Activated CD4-positive, CD25-positive, alpha-beta regulatory T cell treated with anti-CD3 and anti-CD28 coated beads, Interleukin-2, amount 50 U/mL, for 16 hours (primary cell): ENCODE data around the gene PHLDA3.

Experiments
- DNase-seq: peaks from one replicate; pipeline ENCODE4 v3.0.0-alpha.2; 2020; ENCODE audit warnings: low read depth, low spot score

PHLDA3 gene

GRCh38 chr1:201468844-201469644 lies at the start of gene PHLDA3:
PHLDA3 (minus strand) TSS chr1:201469188; CDS start chr1:201468786, 402 bp downstream.
- DNase-seq, result no peak

DNA sequence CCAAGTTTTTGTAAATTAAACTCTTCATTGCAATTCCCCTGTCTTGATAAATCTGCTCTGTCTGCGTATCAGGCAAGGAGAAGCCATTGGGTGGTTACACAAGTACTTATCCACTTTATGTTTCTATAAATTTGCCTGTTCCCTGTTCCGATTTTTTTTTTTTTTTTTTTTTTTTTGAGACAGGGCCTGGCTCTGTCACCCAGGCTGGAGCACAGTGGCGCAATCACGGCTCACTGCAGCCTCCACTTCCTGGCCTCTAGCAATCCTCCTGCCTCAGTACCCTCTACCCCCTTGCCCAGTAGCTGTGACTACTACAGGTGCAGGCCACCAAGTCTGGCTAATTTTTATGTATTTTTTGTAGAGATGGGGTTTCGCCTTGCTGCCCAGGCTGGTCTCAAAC lies 49.1 kb upstream of the PHLDA3 start:
- no peak for DNase-seq

DNA sequence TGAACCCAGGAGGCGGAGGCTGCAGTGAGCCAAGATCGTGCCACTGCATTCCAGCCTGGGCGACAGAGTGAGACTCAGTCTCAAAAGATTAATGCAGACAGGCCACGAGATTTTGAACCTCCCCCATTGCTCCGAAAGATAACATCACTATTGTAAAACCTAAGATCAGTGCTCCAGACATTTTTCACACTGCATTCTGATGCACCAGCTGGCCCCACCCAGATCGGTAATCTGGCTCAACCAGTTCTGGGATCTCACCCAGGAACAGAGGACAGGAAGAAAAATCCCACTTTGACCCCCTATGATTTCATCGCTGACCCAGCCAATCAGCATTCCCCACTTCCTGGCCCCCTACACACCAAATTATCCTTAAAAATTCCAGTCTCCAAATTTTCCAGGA lies 48.6 kb upstream of the PHLDA3 start:
- DNase-seq, result no peak

GRCh38 chr1:201516511-201517127 lies 47.6 kb upstream of the PHLDA3 start:
- DNase-seq, result no peak

- no peak for DNase-seq
Observed at GRCh38 chr1:201515895-201516294, 46.9 kb upstream of the PHLDA3 start.

DNA sequence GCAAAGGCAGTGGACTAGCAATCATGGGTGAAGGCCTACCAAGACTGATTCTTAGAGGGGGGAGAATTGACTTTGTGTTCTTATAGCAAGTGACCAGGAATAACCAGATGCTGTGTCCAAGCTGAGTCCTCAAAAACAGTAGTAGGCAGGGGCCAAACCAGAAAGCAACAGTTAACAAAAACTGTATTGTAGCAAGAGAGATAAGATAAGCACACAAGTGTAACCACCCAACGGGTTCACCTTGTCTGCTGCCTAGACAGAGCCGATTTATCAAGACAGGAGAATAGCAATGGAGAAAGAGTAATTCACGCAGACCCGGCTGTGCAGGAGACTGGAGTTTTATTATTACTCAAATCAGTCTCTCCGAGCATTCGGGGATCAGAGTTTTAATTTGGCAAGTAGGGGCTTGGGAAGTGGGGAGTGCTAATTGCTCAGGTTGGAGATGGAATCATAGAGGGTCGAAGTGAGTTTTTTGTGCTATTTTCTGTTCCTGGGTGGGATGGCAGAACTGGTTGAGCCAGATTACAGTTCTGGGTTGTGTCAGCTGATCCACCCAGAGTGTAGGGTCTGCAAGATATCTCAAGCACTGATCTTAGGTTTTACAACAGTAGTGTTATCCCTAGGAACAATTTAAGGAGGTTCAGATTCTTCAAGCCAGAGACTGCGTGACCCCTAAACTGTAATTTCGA lies 46.2 kb upstream of the PHLDA3 start:
- DNase-seq, result no peak

- no peak for DNase-seq
Observed at GRCh38 chr1:201514466-201514865, 45.5 kb upstream of the PHLDA3 start.

DNA sequence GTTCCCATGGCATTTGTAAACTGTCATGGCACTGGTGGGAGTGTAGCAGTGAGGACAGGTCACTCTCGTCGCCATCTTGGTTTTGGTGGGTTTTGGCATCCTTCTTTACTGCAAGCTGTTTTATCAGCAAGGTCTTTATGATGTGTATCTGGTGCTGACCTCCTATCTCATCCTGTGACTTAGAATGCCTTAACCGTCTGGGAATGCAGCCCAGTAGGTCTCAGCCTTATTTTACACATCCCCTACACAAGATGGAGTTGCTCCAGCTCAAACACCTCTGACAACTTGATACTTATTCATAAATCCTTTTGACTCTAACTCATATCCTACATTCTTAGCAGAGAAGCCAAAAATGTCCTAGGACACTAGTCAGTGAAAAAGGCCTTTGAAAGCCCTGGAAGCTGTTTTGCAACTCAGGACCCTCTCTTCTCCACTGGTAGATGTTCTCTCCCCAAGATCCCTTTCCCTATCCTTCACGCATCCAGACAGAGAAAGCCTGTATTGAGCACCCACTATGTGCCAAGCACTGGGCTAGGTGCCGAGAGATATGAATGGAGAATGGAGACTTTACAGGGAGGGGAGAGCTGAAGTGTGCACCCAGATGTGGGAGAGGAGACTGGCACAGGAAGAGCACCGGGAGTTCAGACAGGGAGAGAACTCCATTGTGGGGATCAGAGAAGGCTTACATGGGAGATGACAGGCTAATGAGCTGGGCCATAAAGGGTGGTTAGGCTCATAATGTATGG lies 44.7 kb upstream of the PHLDA3 start:
- DNase-seq, result no peak

DNA sequence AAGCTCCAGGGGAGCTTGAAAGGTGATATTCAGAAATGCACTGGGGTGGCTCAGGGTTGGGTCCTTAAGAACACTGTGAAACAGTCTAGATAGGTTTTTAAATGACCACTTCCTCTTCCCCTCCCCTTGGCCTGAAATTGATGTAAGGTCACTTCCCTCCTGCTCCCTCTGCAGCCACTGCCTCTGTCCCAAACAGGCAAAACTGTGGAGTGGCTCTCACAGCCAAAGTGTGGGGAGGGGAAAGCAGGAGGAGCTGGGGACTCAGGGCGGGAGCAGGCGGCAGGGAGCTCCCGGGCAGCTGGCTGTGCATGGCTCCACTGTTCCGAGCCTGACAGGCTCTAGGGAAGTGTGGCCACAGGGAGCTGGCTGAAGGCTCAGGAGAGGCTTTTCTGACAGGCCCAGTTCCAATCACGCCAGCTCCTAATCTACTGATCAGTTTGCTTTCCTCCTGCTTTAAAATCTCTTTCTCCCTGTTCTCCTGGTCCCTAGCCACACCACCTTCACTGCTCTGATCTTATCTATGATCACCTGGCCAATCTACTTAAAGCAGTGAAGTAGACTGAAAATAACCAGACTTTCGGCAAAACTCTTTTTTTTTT lies 43.1 kb upstream of the PHLDA3 start:
- DNase-seq, result no peak

DNA sequence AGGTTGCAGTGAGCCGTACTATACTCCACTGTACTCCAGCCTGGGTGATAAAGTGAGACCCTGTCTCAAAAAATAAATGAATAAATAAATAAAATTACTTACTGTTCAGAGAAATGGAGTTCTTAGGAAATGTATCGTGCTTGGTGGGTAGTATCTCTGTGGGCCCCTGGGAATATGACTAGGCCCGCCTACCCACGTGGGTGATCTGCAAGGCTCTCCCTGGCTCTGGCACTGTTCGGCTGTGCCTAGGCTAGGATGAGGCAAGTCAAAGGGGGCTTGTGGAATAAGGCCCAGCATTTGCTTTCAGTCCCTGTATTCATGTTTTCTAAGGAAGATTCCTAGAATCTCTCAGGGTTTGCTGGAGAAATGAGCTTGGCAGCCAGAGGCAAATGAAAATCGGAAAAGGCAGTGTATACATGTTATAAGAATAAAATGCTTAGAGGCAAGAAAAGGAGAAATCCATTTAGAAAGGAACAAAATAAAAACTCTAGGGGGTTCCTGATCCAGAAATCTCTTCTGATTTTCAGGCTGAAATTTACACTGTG lies 42.5 kb upstream of the PHLDA3 start:
- DNase-seq, result no peak

GRCh38 chr1:201510734-201511133 lies 41.7 kb upstream of the PHLDA3 start:
- no peak for DNase-seq

GRCh38 chr1:201509601-201510374 lies 40.8 kb upstream of the PHLDA3 start:
- DNase-seq, result no peak

GRCh38 chr1:201508809-201509208 lies 39.8 kb upstream of the PHLDA3 start:
- DNase-seq, result no peak

- no peak for DNase-seq
Observed at GRCh38 chr1:201507360-201507675, 38.3 kb upstream of the PHLDA3 start.

DNA sequence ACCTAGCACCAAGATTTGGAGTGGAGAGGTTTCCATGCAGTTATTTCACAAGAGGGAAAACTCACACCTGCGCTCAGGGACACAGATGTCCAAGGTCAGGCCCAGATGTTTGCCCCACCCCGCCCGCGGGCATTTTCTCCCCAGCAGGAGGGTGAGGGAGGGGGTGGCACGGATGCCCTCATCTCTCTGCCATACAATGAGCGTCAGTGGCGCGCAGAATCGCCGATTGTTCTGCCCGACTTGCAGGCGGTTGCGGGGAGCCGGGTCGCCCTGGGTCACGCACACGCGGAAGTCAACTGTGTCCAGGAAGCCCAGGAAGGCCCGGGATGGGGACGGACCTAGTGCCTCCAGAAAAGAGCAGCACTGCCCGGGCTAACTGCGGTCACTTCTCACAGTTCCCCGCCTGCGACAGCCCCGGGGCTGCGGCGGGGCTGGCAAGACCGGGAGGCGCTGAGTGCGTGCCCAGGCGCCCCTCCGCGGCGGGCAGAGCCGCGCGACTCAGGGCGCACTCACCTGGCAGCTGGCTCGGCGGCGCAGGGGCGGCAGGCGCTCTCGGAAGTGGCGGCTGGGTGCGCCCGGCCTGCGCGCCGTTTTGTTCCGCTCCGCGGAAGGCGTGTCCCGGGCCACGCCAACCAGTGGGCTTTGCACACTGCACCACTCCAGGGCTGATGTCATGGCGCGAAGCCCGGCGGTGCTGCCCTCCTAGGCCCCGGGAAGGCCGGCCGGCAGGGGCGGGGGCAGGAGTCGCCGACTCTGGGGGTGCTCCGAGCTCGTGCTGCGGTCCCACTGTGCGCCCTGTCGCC lies 37.8 kb upstream of the PHLDA3 start, which contains the start of gene CSRP1:
CSRP1 (minus strand) TSS at position 567 of the 803 bp plus-strand sequence. CDS start 10,820 bp downstream, outside the sequence.
- peak; percentile 57 for DNase-seq

DNA sequence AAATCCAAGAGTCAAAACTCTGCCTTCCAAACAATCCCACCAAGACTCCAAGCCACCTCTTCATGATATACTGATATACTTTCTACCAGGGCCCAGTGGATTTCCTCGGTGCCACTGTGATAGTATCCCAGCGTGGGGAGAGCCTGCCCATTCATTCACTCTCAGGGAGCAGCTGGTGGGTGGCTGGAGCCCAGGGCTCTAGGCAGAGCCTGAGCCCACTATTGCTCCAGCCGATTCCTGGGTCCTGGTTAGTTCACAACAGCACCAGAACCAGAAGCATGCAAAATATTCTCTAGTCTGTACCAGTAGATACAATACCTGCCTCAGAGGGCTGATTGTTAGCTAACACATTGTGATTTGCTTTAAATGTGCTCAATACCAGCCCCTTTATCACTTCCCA lies 37.1 kb upstream of the PHLDA3 start:
- no peak for DNase-seq

GRCh38 chr1:201505503-201505890 lies 36.5 kb upstream of the PHLDA3 start:
- DNase-seq, result no peak

DNA sequence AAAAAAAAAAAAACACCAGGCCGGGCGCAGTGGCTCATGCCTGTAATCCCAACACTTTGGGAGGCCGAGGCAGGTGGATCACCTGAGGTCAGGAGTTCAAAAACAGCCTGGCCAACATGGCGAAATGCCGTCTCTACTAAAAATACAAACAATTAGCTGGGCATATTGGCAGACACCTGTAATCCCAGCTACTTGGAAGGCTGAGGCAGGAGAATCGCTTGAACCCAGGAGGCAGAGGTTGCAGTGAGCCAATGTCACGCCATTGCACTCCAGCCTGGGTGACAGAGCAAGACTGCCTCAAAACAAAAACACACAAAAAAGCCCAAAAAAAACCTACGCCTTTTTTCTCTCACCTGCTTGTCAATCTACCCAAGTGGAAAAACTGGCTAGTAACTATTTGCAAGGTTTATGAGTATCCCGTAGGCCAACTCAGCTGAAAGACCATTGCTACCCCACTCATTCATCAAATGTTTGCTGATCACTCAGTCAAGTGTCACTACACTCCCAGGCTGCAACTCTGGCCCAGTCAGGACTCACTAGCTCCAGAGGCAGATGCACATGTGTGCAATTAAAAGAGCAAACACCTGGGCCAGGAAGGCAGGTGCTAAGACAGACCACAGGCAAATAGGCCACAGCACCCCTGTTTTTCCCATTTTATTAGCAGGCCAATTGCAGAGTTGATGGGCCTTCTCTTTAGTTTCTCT lies 36.0 kb upstream of the PHLDA3 start:
- DNase-seq, result no peak

DNA sequence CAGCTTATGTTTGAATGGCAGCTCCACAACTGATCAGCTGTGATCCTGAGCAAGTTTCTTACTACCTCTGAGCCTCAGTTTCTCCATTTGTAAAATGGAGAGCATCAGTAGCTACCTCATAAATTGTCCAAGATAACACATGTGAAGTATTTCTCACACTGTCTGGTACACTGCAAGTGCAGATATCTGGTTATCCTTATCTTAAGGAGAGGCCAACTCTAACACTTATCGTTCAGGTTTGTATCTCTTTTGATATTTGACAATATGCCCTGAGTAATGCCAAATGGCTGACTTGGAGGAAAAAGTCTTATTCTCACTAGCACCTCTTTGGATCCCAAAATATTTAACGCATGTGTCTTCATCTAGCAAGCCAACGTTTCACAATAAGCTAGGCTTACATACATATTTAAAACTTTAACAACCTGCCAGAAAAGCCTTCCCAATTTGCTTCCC lies 35.2 kb upstream of the PHLDA3 start:
- no peak for DNase-seq
